ENCODE measurements around the gene CHRM2.

Gene CHRM2

DNA sequence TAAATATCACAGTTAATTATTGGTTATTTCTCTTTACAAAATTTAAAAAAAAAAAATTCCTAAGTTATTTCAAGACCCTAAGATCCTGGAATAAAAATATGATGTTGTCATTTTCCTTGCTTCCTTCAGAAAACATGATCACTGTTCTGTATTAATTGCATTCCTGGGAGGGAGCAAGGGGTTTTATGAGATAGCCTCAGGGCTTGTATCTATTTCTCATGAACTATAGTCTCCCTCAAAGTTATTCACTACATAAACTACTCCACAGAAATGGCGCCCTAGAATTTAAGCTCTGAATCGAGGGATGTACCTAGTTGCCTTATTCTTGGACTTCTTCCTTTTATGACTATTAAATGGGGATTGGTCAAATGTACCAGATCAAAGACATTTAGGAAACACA, 170.3 kb downstream of the CHRM2 start:
- DNase-seq: no peak

DNA sequence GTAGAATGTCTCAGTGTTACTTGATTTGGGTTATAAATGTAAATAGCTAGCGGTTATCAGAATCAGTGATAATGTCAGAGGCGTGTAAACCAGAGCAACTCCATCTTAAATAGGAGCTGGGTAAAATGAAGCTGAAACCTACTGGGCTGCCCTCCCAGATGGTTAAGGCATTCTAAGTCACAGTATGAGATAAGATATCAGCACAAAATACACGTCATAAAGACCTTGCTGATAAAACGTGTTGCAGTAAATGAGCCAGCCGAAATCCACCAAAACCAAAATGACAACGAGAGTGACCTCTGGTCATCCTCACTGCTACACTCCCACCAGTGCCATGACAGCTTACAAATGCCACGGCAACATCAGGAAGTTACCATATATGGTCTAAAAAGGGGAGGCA, 172.3 kb downstream of the CHRM2 start:
- DNase-seq: no peak

DNA sequence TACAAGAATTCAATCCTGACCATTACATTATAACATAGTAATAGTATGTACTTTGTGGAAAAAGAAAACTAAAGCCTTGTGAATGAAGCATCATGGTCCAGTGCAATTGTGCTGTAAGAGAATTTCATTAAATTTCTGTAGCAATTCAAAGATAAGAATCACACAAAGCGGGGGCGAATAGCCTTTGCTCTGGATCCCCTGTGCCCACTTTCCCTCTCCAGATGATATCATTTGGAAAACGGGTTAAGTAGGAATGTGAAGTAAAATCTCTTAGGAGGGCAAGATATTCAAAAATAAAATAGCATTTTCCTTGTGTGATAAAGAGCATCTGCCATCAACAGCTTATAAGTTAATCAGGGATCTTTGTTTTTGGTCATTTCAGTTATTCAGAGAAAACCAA, 177.1 kb downstream of the CHRM2 start:
- no peak for DNase-seq

DNA sequence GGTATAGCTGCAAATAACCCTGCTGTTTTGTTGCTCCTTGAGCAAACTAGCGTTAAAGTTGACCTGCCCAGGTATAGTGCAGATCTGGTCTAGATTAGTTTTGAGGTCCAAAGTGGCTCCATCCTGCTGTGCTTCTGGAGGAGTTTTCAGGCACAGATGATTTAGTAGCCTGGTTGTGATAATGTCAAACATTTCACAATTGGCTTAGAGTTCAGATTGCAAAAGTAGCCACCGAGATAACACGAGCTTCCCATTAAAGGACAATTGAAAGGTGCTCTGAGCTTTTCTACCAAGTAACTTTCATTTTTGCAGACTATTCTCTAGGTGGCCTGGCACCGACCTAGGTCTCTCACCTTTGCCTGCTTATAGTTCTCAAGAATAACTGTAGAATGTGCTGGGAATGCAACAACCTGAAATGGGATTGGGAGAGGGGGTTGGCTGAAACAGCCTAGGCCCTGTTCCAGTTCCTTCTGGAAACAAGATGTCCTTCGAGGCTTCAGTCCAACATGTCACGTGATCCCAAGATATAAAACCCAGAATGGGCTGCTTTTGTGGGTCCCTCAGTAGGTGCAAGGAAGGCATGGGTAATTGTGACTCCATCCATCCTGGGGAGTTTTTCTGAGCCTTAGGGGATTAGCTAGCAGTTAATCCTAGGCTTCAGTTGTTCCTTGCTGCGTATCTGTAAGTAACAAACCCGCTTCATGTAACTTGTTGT, 201.0 kb downstream of the CHRM2 start:
- no peak for DNase-seq

Measured in NCI-H146 (cell line).